Right lobe of liver (tissue), 4 donors: ENCODE measurements around the gene RASAL2.

Source experiments
- POLR2A ChIP-seq: fragments of 450-650 bp; IDR thresholded peaks from one replicate; pipeline ENCODE4 v1.6.1; 2017; ENCODE audit warnings: antibody characterized with exemption, mild to moderate bottlenecking
- TF ChIP-seq, protein P1 (sequence below), 4 donors: fragments of 200-600 bp in 3 of 4; fragments of 450-650 bp in 1 of 4; IDR thresholded peaks; one replicate each; pipeline versions ENCODE4 v1.5.1 to v1.8.0; 2016 to 2022; ENCODE audit warnings: antibody characterized with exemption in 4 of 4, mild to moderate bottlenecking in 2 of 4
- donor health status: DM: no; HTN: no; CAD: no.
- donor health status: DM: no; HTN: no; CAD: no.
- donor health status: DM: no; HTN: yes; CAD: no.

DNA sequence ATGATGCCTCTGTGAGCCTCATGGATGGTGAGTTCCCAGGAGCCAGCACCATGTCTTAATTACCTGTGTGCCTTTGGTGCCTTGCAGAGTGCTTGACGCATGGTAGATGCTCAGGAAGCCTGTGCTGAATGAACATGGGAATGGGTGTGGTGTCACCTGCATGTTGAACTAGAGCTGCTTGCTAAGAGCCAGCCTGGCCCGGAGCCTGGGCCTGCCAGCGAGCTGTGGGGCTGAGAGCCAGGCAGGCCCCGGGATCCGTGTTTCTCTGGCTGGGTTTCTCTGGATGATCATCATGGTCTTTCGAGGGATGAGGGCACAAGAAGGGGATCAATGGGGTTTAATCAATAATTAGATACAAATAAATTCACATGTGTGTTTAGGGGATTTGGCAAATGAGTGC is 412.3 kb downstream of the RASAL2 start:
- no peak for TF ChIP-seq POLR2A
- TF ChIP-seq, protein P1, sequence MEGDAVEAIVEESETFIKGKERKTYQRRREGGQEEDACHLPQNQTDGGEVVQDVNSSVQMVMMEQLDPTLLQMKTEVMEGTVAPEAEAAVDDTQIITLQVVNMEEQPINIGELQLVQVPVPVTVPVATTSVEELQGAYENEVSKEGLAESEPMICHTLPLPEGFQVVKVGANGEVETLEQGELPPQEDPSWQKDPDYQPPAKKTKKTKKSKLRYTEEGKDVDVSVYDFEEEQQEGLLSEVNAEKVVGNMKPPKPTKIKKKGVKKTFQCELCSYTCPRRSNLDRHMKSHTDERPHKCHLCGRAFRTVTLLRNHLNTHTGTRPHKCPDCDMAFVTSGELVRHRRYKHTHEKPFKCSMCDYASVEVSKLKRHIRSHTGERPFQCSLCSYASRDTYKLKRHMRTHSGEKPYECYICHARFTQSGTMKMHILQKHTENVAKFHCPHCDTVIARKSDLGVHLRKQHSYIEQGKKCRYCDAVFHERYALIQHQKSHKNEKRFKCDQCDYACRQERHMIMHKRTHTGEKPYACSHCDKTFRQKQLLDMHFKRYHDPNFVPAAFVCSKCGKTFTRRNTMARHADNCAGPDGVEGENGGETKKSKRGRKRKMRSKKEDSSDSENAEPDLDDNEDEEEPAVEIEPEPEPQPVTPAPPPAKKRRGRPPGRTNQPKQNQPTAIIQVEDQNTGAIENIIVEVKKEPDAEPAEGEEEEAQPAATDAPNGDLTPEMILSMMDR (IDR thresholded peaks at IDR 0.05): no peak
